Activated B cell treated with CpG ODN at 0.5 μM for 24 hours (primary cell): ENCODE measurements around the gene CNPY4. TPM values are rescaled to one million over a fixed set of nuclear protein-coding genes. Genes with fewer than 3 reads are reported as not detected.

Experiments
- ATAC-seq: fragments of 200-7000 bp; cut with Tn5 transposase; one replicate; pipeline ENCODE4 v1.10.0; 2021; ENCODE audit warnings: low read depth, mild to moderate bottlenecking, moderate library complexity
- CTCF ChIA-PET: fragments of 350-600 bp; sonication (Branson Sonifier 250); formaldehyde crosslinking; loops from one replicate; lab custom pipeline; 2021; ENCODE audit warnings: antibody characterized with exemption; lab: Charles Lee
- POLR2A ChIA-PET: fragments of 350-600 bp; sonication (Branson Sonifier 250); formaldehyde crosslinking; loops from one replicate; lab custom pipeline; 2021; ENCODE audit warnings: antibody characterized with exemption; lab: Charles Lee
- DNase-seq: peaks from one replicate; pipeline ENCODE4 v3.0.0; 2022
- H3K27ac Mint-ChIP-seq: one replicate; pipeline ENCODE4 v1.8.0; 2020; ENCODE audit warnings: mixed read lengths
- H3K27me3 Mint-ChIP-seq: one replicate; pipeline ENCODE4 v1.8.0; 2021; ENCODE audit warnings: mixed read lengths
- H3K36me3 Mint-ChIP-seq: one replicate; pipeline ENCODE4 v1.8.0; 2021; ENCODE audit warnings: low read depth, mixed read lengths
- H3K4me1 Mint-ChIP-seq: one replicate; pipeline ENCODE4 v1.8.0; 2021; ENCODE audit warnings: mixed read lengths
- H3K4me3 Mint-ChIP-seq: one replicate; pipeline ENCODE4 v1.8.0; 2020; ENCODE audit warnings: mild to moderate bottlenecking, mixed read lengths
- H3K9me3 Mint-ChIP-seq: one replicate; pipeline ENCODE4 v1.8.0; 2020; ENCODE audit warnings: mixed read lengths
- intact Hi-C: fragments of 100-400 bp; cut with micrococcal nuclease; formaldehyde crosslinking; loops from one replicate; pipeline ENCODE4 v1.15.1; 2024
- total RNA-seq: library from RNA; stranded (reverse); gene quantifications from 2 replicates; pipeline ENCODE4 v1.2.3, GENCODE V29; 2022
- TF ChIP-seq, protein P1 (sequence below): fragments of 200-600 bp; IDR thresholded peaks from one replicate; pipeline ENCODE4 v1.8.0; 2022; ENCODE audit warnings: antibody characterized with exemption, mild to moderate bottlenecking

CNPY4 gene
- total RNA-seq, 1 donor from 2014 or later: 8.6 TPM

DNA sequence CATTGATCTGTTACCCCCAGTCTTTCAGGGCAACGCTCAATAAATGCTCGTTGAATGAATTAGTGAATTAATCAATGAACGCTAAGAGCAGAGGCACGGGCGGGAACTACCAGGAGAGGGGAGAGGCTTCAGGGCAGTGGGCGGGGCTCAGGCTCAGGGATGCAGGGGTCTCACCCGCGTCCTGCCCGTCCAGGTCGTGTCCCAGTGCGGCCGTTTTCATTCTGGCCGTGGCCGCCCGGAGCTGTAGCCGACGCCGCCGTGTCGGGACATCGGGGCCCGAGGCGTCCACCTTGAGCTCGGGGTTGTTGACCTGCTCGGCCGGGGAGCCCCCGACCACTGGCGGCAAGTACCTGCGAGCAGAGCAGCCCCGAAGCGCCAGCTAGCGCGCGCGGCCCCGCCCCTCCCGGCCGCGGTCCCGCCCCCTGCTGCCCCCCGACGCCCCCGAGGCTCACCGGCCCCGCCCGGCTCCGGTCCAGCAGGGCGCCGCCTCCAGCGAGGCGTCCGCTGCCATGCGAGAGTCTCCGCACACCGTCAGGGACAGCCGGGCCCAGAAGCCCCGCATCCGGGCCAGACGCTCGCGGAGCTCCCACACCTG, 51.8 kb downstream of the CNPY4 start:
- Mint-ChIP-seq H3K27me3 (peaks cover 41% of the 10 kb centered on the region), H3K9me3 (no peaks in the 10 kb centered on the region), H3K36me3 (no peaks in the 10 kb centered on the region), H3K4me1 (peaks cover 39% of the 10 kb centered on the region), H3K4me3 (peak overlapping the region; percentile 28), H3K27ac (no peak overlapping the region)
- intact Hi-C loops: no loop called here
- DNase-seq (no peak), ATAC-seq (peak; percentile 54)
- TF ChIP-seq, protein P1, sequence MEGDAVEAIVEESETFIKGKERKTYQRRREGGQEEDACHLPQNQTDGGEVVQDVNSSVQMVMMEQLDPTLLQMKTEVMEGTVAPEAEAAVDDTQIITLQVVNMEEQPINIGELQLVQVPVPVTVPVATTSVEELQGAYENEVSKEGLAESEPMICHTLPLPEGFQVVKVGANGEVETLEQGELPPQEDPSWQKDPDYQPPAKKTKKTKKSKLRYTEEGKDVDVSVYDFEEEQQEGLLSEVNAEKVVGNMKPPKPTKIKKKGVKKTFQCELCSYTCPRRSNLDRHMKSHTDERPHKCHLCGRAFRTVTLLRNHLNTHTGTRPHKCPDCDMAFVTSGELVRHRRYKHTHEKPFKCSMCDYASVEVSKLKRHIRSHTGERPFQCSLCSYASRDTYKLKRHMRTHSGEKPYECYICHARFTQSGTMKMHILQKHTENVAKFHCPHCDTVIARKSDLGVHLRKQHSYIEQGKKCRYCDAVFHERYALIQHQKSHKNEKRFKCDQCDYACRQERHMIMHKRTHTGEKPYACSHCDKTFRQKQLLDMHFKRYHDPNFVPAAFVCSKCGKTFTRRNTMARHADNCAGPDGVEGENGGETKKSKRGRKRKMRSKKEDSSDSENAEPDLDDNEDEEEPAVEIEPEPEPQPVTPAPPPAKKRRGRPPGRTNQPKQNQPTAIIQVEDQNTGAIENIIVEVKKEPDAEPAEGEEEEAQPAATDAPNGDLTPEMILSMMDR: no peak
- POLR2A ChIA-PET: interaction anchor here (0.6 to 1.6 kb wide), 5 partner anchors 13 to 265 kb away, joined by 3 to 8 read pairs (median 3); partner anchors contain the start of genes LAMTOR4 and PPP1R35
- CTCF ChIA-PET: no interaction called here

DNA sequence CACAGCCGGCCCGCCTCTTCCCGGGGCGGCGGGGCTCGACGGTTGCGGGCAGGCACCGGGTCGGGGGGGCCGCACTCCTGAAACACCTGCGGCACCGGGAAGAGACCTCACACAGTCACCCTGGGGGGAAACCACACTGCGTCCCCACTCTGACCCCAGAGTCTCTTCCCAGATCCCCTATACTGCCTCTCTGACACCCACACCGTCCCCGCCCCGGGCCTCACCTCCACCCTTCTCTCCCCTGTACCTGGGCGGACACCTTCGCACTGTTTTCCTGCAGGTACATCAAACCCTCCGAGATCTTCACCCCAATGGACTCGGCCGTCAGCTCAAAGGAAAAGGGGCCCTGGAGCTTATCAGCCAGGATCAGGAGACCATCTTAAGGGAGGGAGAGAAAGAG, 52.4 kb downstream of the CNPY4 start:
- peaks cover 34% of the 10 kb centered on the region for H3K27me3 Mint-ChIP-seq
- intact Hi-C loops: no loop called here
- H3K9me3 Mint-ChIP-seq: no peaks in the 10 kb centered on the region
- ATAC-seq (no peak), DNase-seq (no peak)
- peak overlapping the region; percentile 39 for H3K27ac Mint-ChIP-seq
- H3K4me1 Mint-ChIP-seq: peaks cover 40% of the 10 kb centered on the region
- H3K36me3 Mint-ChIP-seq: no peaks in the 10 kb centered on the region
- TF ChIP-seq, protein P1: no peak
- H3K4me3 Mint-ChIP-seq: peak overlapping the region; percentile 64
- CTCF ChIA-PET: no interaction called here
- POLR2A ChIA-PET: interaction anchor here (0.6 to 1.6 kb wide), 4 partner anchors 17 to 1685 kb away, joined by 3 to 8 read pairs (median 4); partner anchors contain the start of gene LAMTOR4

DNA sequence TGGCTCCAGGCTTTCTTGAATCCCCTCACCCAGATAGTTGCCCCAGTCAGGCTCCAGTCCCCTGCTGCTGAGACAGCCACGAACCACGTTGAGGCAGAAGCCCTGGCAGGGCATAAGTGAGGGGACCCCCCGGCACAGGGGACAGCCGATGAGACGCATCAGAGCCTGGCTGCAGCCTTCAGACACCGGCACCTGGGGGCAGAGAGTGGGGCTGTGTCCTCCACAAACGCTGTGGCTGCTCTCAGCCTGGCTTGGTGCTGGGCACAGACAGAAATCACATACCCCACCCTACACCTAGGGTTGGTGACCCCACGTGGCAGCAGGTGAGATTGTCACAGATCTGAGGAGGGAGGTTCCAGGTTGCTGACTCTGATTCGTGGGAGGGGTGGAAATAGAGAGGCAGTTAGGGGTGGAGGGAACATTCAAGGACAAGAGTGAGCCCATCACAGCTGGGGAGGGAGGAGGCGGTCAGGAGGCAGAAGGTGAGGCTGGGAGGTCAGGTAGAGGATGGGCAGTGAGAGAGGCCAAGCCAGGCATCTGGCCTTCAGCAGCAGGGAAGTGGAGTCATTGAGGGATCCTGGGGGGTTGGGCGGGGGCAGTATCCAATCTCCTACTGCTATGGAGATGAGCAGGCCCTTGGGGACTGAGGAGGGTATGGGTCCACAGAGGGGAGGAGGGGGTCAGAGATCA, 54.5 kb downstream of the CNPY4 start:
- intact Hi-C loops: no loop called here
- H3K4me1 Mint-ChIP-seq: peaks cover 26% of the 10 kb centered on the region
- no peaks in the 10 kb centered on the region for H3K9me3 Mint-ChIP-seq
- TF ChIP-seq, protein P1: no peak
- no peaks in the 10 kb centered on the region for H3K36me3 Mint-ChIP-seq
- DNase-seq: no peak
- peaks cover 16% of the 10 kb centered on the region for H3K27me3 Mint-ChIP-seq
- H3K27ac Mint-ChIP-seq: no peak overlapping the region
- H3K4me3 Mint-ChIP-seq: no peak overlapping the region
- POLR2A ChIA-PET: no interaction called here
- CTCF ChIA-PET: no interaction called here
- no peak for ATAC-seq

DNA sequence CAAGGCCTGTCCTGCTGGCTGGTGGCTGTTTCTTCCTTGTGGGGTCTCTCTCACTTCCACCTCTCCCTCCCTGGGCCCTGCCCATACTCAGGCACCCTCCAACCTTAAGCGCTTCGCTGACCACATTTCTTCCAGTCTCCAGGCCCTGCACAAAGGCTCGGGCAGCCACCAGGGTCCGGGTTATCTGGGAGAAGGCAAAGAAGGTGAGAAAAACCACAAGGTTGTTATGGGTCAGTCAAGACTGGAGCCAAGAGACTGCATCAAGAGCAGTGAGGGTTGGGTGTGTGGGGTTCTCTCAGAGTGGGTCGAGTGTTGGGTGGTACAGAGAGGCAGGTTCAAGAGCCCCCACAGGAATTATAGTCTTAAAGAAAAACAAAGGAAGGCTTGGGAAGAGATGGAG, 55.1 kb downstream of the CNPY4 start:
- TF ChIP-seq, protein P1: no peak
- Mint-ChIP-seq H3K36me3 (no peaks in the 10 kb centered on the region), H3K9me3 (no peaks in the 10 kb centered on the region), H3K27ac (no peak overlapping the region), H3K4me3 (no peak overlapping the region), H3K27me3 (peaks cover 14% of the 10 kb centered on the region), H3K4me1 (peaks cover 24% of the 10 kb centered on the region)
- intact Hi-C loops: no loop called here
- ChIA-PET POLR2A (no interaction called here), CTCF (no interaction called here)
- DNase-seq (no peak), ATAC-seq (no peak)

Other genes starting within 250 kb of the CNPY4 start
- 0.39 and 1.3 TPM in 2 replicates for gene OR2AE1, start 242.6 kb upstream of the CNPY4 start, total RNA-seq
- gene TRIM4, start 200.1 kb upstream of the CNPY4 start, total RNA-seq: 33.1 and 35.8 TPM in 2 replicates
- gene GJC3, start 190.0 kb upstream of the CNPY4 start, total RNA-seq: not detected in 2 replicates
- not detected in 2 replicates for gene AZGP1, start 143.6 kb upstream of the CNPY4 start, total RNA-seq
- 59.0 and 70.6 TPM in 2 replicates for gene ZKSCAN1, start 104.0 kb upstream of the CNPY4 start, total RNA-seq
- 10.6 and 11.3 TPM in 2 replicates for gene ZSCAN21, start 69.9 kb upstream of the CNPY4 start, total RNA-seq
- gene ZNF3, start 37.9 kb upstream of the CNPY4 start, total RNA-seq: 33.9 and 39.6 TPM in 2 replicates
- gene COPS6, start 30.7 kb upstream of the CNPY4 start, total RNA-seq: 88.3 and 108 TPM in 2 replicates
- 99.7 and 104 TPM in 2 replicates for gene MCM7, start 18.2 kb upstream of the CNPY4 start, total RNA-seq
- 11.1 and 12.5 TPM in 2 replicates for gene AP4M1, start 18.0 kb upstream of the CNPY4 start, total RNA-seq
- 42.6 and 54.9 TPM in 2 replicates for gene TAF6, start 276 bp upstream of the CNPY4 start, total RNA-seq
- gene MBLAC1, start 7.3 kb downstream of the CNPY4 start, total RNA-seq: 1.9 and 2.2 TPM in 2 replicates
- gene LAMTOR4, start 29.3 kb downstream of the CNPY4 start, total RNA-seq: 151 and 161 TPM in 2 replicates
- gene TRAPPC14, start 39.1 kb downstream of the CNPY4 start, total RNA-seq: 55.7 and 65.3 TPM in 2 replicates
- 0.10 and 1.2 TPM in 2 replicates for gene GAL3ST4, start 49.0 kb downstream of the CNPY4 start, total RNA-seq
- gene GPC2, start 57.7 kb downstream of the CNPY4 start, total RNA-seq: 5.0 and 5.1 TPM in 2 replicates
- gene STAG3, start 58.3 kb downstream of the CNPY4 start, total RNA-seq: 41.3 and 42.4 TPM in 2 replicates
- gene PVRIG, start 100.3 kb downstream of the CNPY4 start, total RNA-seq: 17.1 and 20.0 TPM in 2 replicates
- not detected in 2 replicates for gene SPDYE3, start 188.1 kb downstream of the CNPY4 start, total RNA-seq
- gene PILRB, start 238.5 kb downstream of the CNPY4 start, total RNA-seq: 65.8 and 79.4 TPM in 2 replicates